Measurements from ENCODE around the gene ICAM2. TPM values are rescaled to one million over a fixed set of nuclear protein-coding genes. Genes with fewer than 3 reads are reported as not detected.
A peak's percentile ranks its signal among the peaks of the same experiment; 100 is the strongest.

ICAM2 gene
- polyA plus RNA-seq, 1 of the 3 experiments (the other 2 are of a cell fraction), result 0.08 TPM

- Histone ChIP-seq H3K4me3 (ENCODE audit: low read depth in 2 of 2, low read length in 1 of 2) (no peak overlapping the region), H3K4me1 (ENCODE audit: control insufficient read depth in 1 of 2, insufficient read depth in 2 of 2, low read depth in 1 of 2, low read length in 1 of 2) (peaks cover 0 to 4% of the 10 kb centered on the region in 2 experiments; a peak in 2 of 4 replicates), H3K9me3 (no peaks in the 10 kb centered on the region), H3K27ac (ENCODE audit: low read depth in 2 of 2, low read length in 1 of 2) (no peak overlapping the region), H2AFZ (ENCODE audit: low read depth) (no peak overlapping the region), H3K9ac (no peak overlapping the region), H3K9me2 (no peaks in the 10 kb centered on the region), H4K20me1 (ENCODE audit: insufficient read depth) (no peaks in the 10 kb centered on the region), H3K4me2 (no peak overlapping the region), H3K79me2 (ENCODE audit: insufficient read depth) (no peaks in the 10 kb centered on the region), H3F3A (replicated peaks; ENCODE audit: insufficient read depth) (no peaks in the 10 kb centered on the region), H3K36me3 (replicated peaks in 1 of 2; ENCODE audit: control insufficient read depth in 1 of 2, insufficient read depth in 2 of 2, low read length in 1 of 2) (no peaks in the 10 kb centered on the region), H3K27me3 (ENCODE audit: insufficient read depth) (peaks cover 41% of the 10 kb centered on the region)
- ChIA-PET POLR2A (no interaction called here), CTCF (interaction anchor here (0.8 to 9.5 kb wide), 13 partner anchors 12 to 140 kb away, joined by 3 to 61 read pairs (median 5); partner anchors contain the start of genes CSHL1 and GH1)
- TF ChIP-seq GATA2 (CRISPR knock-in tag; IDR thresholded peaks at IDR 0.05) (no peak), RAD21 (IDR thresholded peaks at IDR 0.05; ENCODE audit: low read length) (no peak), FOSL2 (IDR thresholded peaks at IDR 0.05; ENCODE audit: borderline replicate concordance, low read depth) (no peak), IRF3 (IDR thresholded peaks at IDR 0.05; ENCODE audit: low read depth, low read length) (no peak)
- DNase-seq, result peak; percentile 19
- WGBS (ENCODE audit: low lambda C conversion rate), result 29% methylated on average over 3 of the region's 3 CpGs
Observed at GRCh38 chr17:63993368-63993985, 27.0 kb downstream of the ICAM2 start.

- no peaks in the 10 kb centered on the region for H3F3A ChIP-seq (replicated peaks; ENCODE audit: insufficient read depth)
- no peak overlapping the region for H3K4me3 ChIP-seq (ENCODE audit: low read depth in 2 of 2, low read length in 1 of 2)
- no peak for DNase-seq
- ChIA-PET CTCF (interaction anchor here (0.8 to 9.5 kb wide), 6 partner anchors 15 to 109 kb away, joined by 3 to 61 read pairs (median 11); partner anchors contain the start of genes CSHL1 and GH1), POLR2A (no interaction called here)
- H4K20me1 ChIP-seq (ENCODE audit: insufficient read depth), result no peaks in the 10 kb centered on the region
- H3K79me2 ChIP-seq (ENCODE audit: insufficient read depth), result no peaks in the 10 kb centered on the region
- no peak overlapping the region for H3K9ac ChIP-seq
- H3K9me3 ChIP-seq, result no peaks in the 10 kb centered on the region
- H2AFZ ChIP-seq (ENCODE audit: low read depth), result no peak overlapping the region
- H3K27me3 ChIP-seq (ENCODE audit: insufficient read depth), result peaks cover 27% of the 10 kb centered on the region
- no peak overlapping the region for H3K27ac ChIP-seq (ENCODE audit: low read depth in 2 of 2, low read length in 1 of 2)
- 72% methylated on average over 11 of the region's 11 CpGs for WGBS (ENCODE audit: low lambda C conversion rate)
- H3K9me2 ChIP-seq, result no peaks in the 10 kb centered on the region
- TF ChIP-seq JUND (IDR thresholded peaks at IDR 0.05), result no peak
- TF ChIP-seq NRF1 (IDR thresholded peaks at IDR 0.05; ENCODE audit: low read depth, low read length), result no peak
- no peak for TF ChIP-seq PBX3 (IDR thresholded peaks at IDR 0.05)
- TF ChIP-seq, protein P1, sequence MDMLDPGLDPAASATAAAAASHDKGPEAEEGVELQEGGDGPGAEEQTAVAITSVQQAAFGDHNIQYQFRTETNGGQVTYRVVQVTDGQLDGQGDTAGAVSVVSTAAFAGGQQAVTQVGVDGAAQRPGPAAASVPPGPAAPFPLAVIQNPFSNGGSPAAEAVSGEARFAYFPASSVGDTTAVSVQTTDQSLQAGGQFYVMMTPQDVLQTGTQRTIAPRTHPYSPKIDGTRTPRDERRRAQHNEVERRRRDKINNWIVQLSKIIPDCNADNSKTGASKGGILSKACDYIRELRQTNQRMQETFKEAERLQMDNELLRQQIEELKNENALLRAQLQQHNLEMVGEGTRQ (IDR thresholded peaks at IDR 0.05; ENCODE audit: borderline replicate concordance, low read depth, low read length), result no peak
- no peak for TF ChIP-seq POLR2AphosphoS5 (IDR thresholded peaks at IDR 0.05; ENCODE audit: low read depth, low read length)
- no peak for TF ChIP-seq RXRA (IDR thresholded peaks at IDR 0.05; ENCODE audit: borderline replicate concordance, low read depth)
- TF ChIP-seq SIN3A (IDR thresholded peaks at IDR 0.05; ENCODE audit: borderline replicate concordance, low read depth, low read length), result no peak
- no peaks in the 10 kb centered on the region for H3K36me3 ChIP-seq (replicated peaks in 1 of 2; ENCODE audit: control insufficient read depth in 1 of 2, insufficient read depth in 2 of 2, low read length in 1 of 2)
- H3K4me1 ChIP-seq (ENCODE audit: control insufficient read depth in 1 of 2, insufficient read depth in 2 of 2, low read depth in 1 of 2, low read length in 1 of 2), result no peaks in the 10 kb centered on the region; a peak in 1 of 4 replicates
- H3K4me2 ChIP-seq, result no peak overlapping the region
Observed at GRCh38 chr17:63991611-63992010, 28.8 kb downstream of the ICAM2 start.

Measured in SK-N-SH (cell line).